Stomach (tissue), 9 donors: ENCODE results near the gene GPR152. TPM values are rescaled to one million over a fixed set of nuclear protein-coding genes. Genes with fewer than 3 reads are reported as not detected.

Experiments used
- DNase-seq, 2 donors: peaks; one replicate each; pipeline versions ENCODE4 v3.0.0 to v3.0.0-alpha.2; 2013 to 2019
- H3K27ac ChIP-seq, 5 donors: fragments of 200-600 bp in 4 of 5; sonication (generic) in 4 of 5; one replicate each; pipeline ENCODE4 v1.5.1; 2013 to 2019; ENCODE audit warnings: mild to moderate bottlenecking in 1 of 5, moderate library complexity in 1 of 5
- H3K27me3 ChIP-seq, 3 donors: fragments of 200-600 bp; sonication (generic); one replicate each; pipeline ENCODE4 v1.5.1; 2017 to 2019; ENCODE audit warnings: mixed run types in 1 of 3
- H3K36me3 ChIP-seq, 4 donors: fragments of 200-600 bp; sonication (generic); 1 replicate in 3 of 4; 2 replicates in 1 of 4; pipeline ENCODE4 v1.5.1; 2016 to 2019
- H3K4me1 ChIP-seq, 4 donors: fragments of 200-600 bp; sonication (generic); one replicate each; pipeline ENCODE4 v1.5.1; 2016 to 2019
- H3K4me3 ChIP-seq, 4 donors: fragments of 200-600 bp; sonication (generic) in 3 of 4; one replicate each; pipeline ENCODE4 v1.5.1; 2016 to 2019; ENCODE audit warnings: mild to moderate bottlenecking in 1 of 4
- H3K9me3 ChIP-seq, 4 donors: fragments of 200-600 bp; sonication (generic); one replicate each; pipeline ENCODE4 v1.5.1; 2016 to 2019
- CTCF ChIP-seq, 7 experiments: fragments of 450-650 bp in 4 of 7; fragments of 200-600 bp in 3 of 7; sonication (generic) in 3 of 7; IDR thresholded peaks; one replicate each; pipeline ENCODE4 v1.5.1; 2016 to 2019; ENCODE audit warnings: antibody characterized with exemption in 7 of 7, control low read depth in 2 of 7, mild to moderate bottlenecking in 1 of 7
- EP300 ChIP-seq: sonication (generic); formaldehyde crosslinking; IDR thresholded peaks from one replicate; pipeline ENCODE4 v1.6.1; 2017; ENCODE audit warnings: antibody characterized with exemption
- POLR2A ChIP-seq, 4 donors: fragments of 450-650 bp; IDR thresholded peaks; one replicate each; pipeline ENCODE4 v1.6.1; 2016; ENCODE audit warnings: antibody characterized with exemption in 4 of 4, control low read depth in 2 of 4, mild to moderate bottlenecking in 1 of 4, moderate library complexity in 1 of 4
- POLR2AphosphoS5 ChIP-seq, 3 donors: sonication (generic); formaldehyde crosslinking; IDR thresholded peaks; one replicate each; pipeline ENCODE4 v1.6.1; 2016; ENCODE audit warnings: antibody characterized with exemption in 3 of 3
- whole genome bisulfite sequencing, 5 donors: extraction: QIAGEN DNeasy Blood & Tissue Kit in 3 of 5; methylation state at CpG; one replicate each; pipeline versions ENCODE4 v1.1.5 to v1.1.7; 2013 to 2018; 5-methylcytosine and 5-hydroxymethylcytosine counted together
- intact Hi-C: fragments of 100-400 bp; cut with DNase I; formaldehyde crosslinking; loops from one replicate; pipeline ENCODE4 v1.15.1; 2023; ENCODE audit warnings: low total_unique reads
- polyA plus RNA-seq, 3 donors: library from polyadenylated mRNA; stranded (reverse); fragments of 200-250 nt; gene quantifications; one replicate each; pipeline ENCODE4 v1.2.3, GENCODE V29; 2013
- total RNA-seq, 5 donors: library from RNA; depleted of rRNA; stranded (reverse); fragments of >200 nt; gene quantifications; one replicate each; pipeline versions ENCODE4 v1.1.0 to v1.2.3, GENCODE V29; 2014 to 2016
- donor health status: healthy with polysubstance abuse.
- donor health status: Bipolar disorder and iron deficiency.
- donor health status: healthy.

The GPR152 gene
- total and polyA plus RNA-seq, 8 donors, result not detected

- Histone ChIP-seq H3K4me3 (no peak overlapping the region), H3K9me3 (no peaks in the 10 kb centered on the region), H3K36me3 (peaks cover 20 to 96% (median 83%) of the 10 kb centered on the region in 4 donors), H3K4me1 (no peaks in the 10 kb centered on the region), H3K27me3 (no peaks in the 10 kb centered on the region), H3K27ac (no peak overlapping the region)
- no peak for DNase-seq
- TF ChIP-seq EP300, result no peak
- TF ChIP-seq CTCF (IDR thresholded peaks at IDR 0.05), result no peak
- no peak for TF ChIP-seq POLR2A (IDR thresholded peaks at IDR 0.05)
- TF ChIP-seq POLR2AphosphoS5 (IDR thresholded peaks at IDR 0.05), result no peak
- intact Hi-C loops, result loop anchor here (10.0 kb wide), 1 partner anchor 101 kb away; the partner anchor contains the start of gene RAD9A
- 94 to 97% (median 95%) methylated on average over 9 to 12 of the region's 12 CpGs for WGBS, 5 donors
Measured at GRCh38 chr11:67496113-67496512, 43.6 kb upstream of the GPR152 start.

- H3K4me3 ChIP-seq, result no peak overlapping the region
- H3K27me3 ChIP-seq, result no peaks in the 10 kb centered on the region
- H3K9me3 ChIP-seq, result no peaks in the 10 kb centered on the region
- WGBS, 5 donors, result 89 to 96% (median 94%) methylated on average over 11 to 16 of the region's 16 CpGs
- no peak overlapping the region for H3K27ac ChIP-seq
- intact Hi-C loops, result loop anchor here (10.0 kb wide), 1 partner anchor 101 kb away; the partner anchor contains the start of gene RAD9A
- no peak for DNase-seq
- no peaks in the 10 kb centered on the region for H3K4me1 ChIP-seq
- TF ChIP-seq CTCF (IDR thresholded peaks at IDR 0.05), result no peak
- no peak for TF ChIP-seq EP300
- no peak for TF ChIP-seq POLR2AphosphoS5 (IDR thresholded peaks at IDR 0.05)
- TF ChIP-seq POLR2A (IDR thresholded peaks at IDR 0.05), result no peak
- peaks cover 27 to 98% (median 89%) of the 10 kb centered on the region in 4 donors for H3K36me3 ChIP-seq
Measured at GRCh38 chr11:67495234-67496005, 42.9 kb upstream of the GPR152 start.

GRCh38 chr11:67494371-67495233 lies 42.1 kb upstream of the GPR152 start:
- Histone ChIP-seq H3K27me3 (no peaks in the 10 kb centered on the region), H3K27ac (no peak overlapping the region), H3K36me3 (peaks cover 35 to 97% (median 92%) of the 10 kb centered on the region in 4 donors), H3K9me3 (no peaks in the 10 kb centered on the region), H3K4me3 (no peak overlapping the region), H3K4me1 (no peaks in the 10 kb centered on the region)
- WGBS, 5 donors, result 88 to 94% (median 92%) methylated on average over 32 to 59 of the region's 59 CpGs
- TF ChIP-seq POLR2A (IDR thresholded peaks at IDR 0.05) (no peak), POLR2AphosphoS5 (IDR thresholded peaks at IDR 0.05) (no peak), CTCF (IDR thresholded peaks at IDR 0.05) (no peak), EP300 (no peak)
- DNase-seq, result no peak
- intact Hi-C loops, result loop anchor here (10.0 kb wide), 1 partner anchor 100 kb away; the partner anchor contains the start of gene RAD9A
